SK-N-SH treated with all-trans-retinoic acid at 6 μM for 48 hours (cell line): ENCODE measurements around the gene CFAP251.
"Not testable (repeated sequence)": the region's sequence is repeated elsewhere in the genome, so short reads cannot be mapped to it uniquely, and the experiment has no call there.

ENCODE experiments used
- ATAC-seq: fragments of 200-7000 bp; cut with Tn5 transposase; 3 replicates; pipeline ENCODE4 v1.9.1; 2020; ENCODE audit warnings: mild to moderate bottlenecking, moderate library complexity
- ARNTL ChIP-seq: fragments of 450-650 bp; formaldehyde crosslinking; IDR thresholded peaks from 2 replicates; pipeline ENCODE4 v1.5.0; 2020; ENCODE audit warnings: low read depth, mild to moderate bottlenecking, moderate library complexity, borderline replicate concordance
- BACH2 ChIP-seq: fragments of 250-450 bp; sonication (Bioruptor Pico); IDR thresholded peaks from 2 replicates; pipeline ENCODE4 v1.9.0; 2021; ENCODE audit warnings: mild to moderate bottlenecking, borderline replicate concordance
- CSDC2 ChIP-seq: fragments of 250-450 bp; sonication (Bioruptor Pico); IDR thresholded peaks from 2 replicates; pipeline ENCODE4 v1.5.0; 2020; ENCODE audit warnings: mild to moderate bottlenecking, moderate library complexity
- ISL1 ChIP-seq: fragments of 250-450 bp; sonication (Bioruptor Pico); IDR thresholded peaks from 2 replicates; pipeline ENCODE4 v2.1.2; 2022; ENCODE audit warnings: mild to moderate bottlenecking, moderate library complexity
- OSR1 ChIP-seq: fragments of 250-450 bp; sonication (Bioruptor Pico); IDR thresholded peaks from 2 replicates; pipeline ENCODE4 v1.8.0; 2022; ENCODE audit warnings: moderate library complexity, mild to moderate bottlenecking, inconsistent platforms
- PATZ1 ChIP-seq: fragments of 250-450 bp; sonication (Bioruptor Pico); IDR thresholded peaks from 2 replicates; pipeline ENCODE4 v1.8.0; 2020; ENCODE audit warnings: mild to moderate bottlenecking, moderate library complexity, borderline replicate concordance
- POU6F1 ChIP-seq: fragments of 250-450 bp; sonication (Bioruptor Pico); IDR thresholded peaks from 2 replicates; pipeline ENCODE4 v1.8.0; 2021; ENCODE audit warnings: low read depth, mild to moderate bottlenecking, moderate library complexity, borderline replicate concordance
- PPARA ChIP-seq: fragments of 250-450 bp; sonication (Bioruptor Pico); IDR thresholded peaks from 2 replicates; pipeline ENCODE4 v1.5.0; 2020; ENCODE audit warnings: mild to moderate bottlenecking, borderline replicate concordance
- RARB ChIP-seq: fragments of 250-450 bp; sonication (Bioruptor Pico); IDR thresholded peaks from 2 replicates; pipeline ENCODE4 v1.8.0; 2021; ENCODE audit warnings: mild to moderate bottlenecking, moderate library complexity
- SNAI2 ChIP-seq: fragments of 250-450 bp; sonication (Bioruptor Pico); IDR thresholded peaks from 2 replicates; pipeline ENCODE4 v1.5.0; 2020; ENCODE audit warnings: mild to moderate bottlenecking, moderate library complexity
- TCF4 ChIP-seq: fragments of 250-450 bp; sonication (Bioruptor Pico); IDR thresholded peaks from 2 replicates; pipeline ENCODE4 v1.8.0; 2021; ENCODE audit warnings: mild to moderate bottlenecking, moderate library complexity, borderline replicate concordance
- TOX ChIP-seq: fragments of 250-450 bp; sonication (Bioruptor Pico); IDR thresholded peaks from 2 replicates; pipeline ENCODE4 v1.8.0; 2021; ENCODE audit warnings: mild to moderate bottlenecking, moderate library complexity, borderline replicate concordance
- ZC3H10 ChIP-seq: fragments of 250-450 bp; sonication (Bioruptor Pico); IDR thresholded peaks from 2 replicates; pipeline ENCODE4 v1.5.1; 2021; ENCODE audit warnings: mild to moderate bottlenecking, moderate library complexity
- ZFP30 ChIP-seq: fragments of 450-650 bp; formaldehyde crosslinking; IDR thresholded peaks from 2 replicates; pipeline ENCODE4 v1.5.0; 2022; ENCODE audit warnings: mild to moderate bottlenecking, moderate library complexity
- ZNF565 ChIP-seq: fragments of 450-650 bp; formaldehyde crosslinking; conservative IDR thresholded peaks from 2 replicates; pipeline ENCODE4 v1.5.0; 2020; ENCODE audit warnings: low read depth, mild to moderate bottlenecking, moderate library complexity
- ZNF70 ChIP-seq: fragments of 450-650 bp; formaldehyde crosslinking; IDR thresholded peaks from 2 replicates; pipeline ENCODE4 v1.5.0; 2020; ENCODE audit warnings: mild to moderate bottlenecking, moderate library complexity
- ZNF8 ChIP-seq: fragments of 450-650 bp; formaldehyde crosslinking; IDR thresholded peaks from 2 replicates; pipeline ENCODE4 v1.5.0; 2020; ENCODE audit warnings: mild to moderate bottlenecking, moderate library complexity
- TF ChIP-seq, protein P1 (sequence below): fragments of 250-450 bp; sonication (Bioruptor Pico); IDR thresholded peaks from 2 replicates; pipeline ENCODE4 v1.5.0; 2020; ENCODE audit warnings: mild to moderate bottlenecking, moderate library complexity
- TF ChIP-seq, protein P2 (sequence below): fragments of 250-450 bp; sonication (Bioruptor Pico); IDR thresholded peaks from 2 replicates; pipeline ENCODE4 v1.5.1; 2020; ENCODE audit warnings: low read depth, mild to moderate bottlenecking, moderate library complexity
- TF ChIP-seq, protein P3 (sequence below): fragments of 250-450 bp; sonication (Bioruptor Pico); IDR thresholded peaks from 2 replicates; pipeline ENCODE4 v1.5.1; 2021; ENCODE audit warnings: mild to moderate bottlenecking, moderate library complexity

Gene CFAP251

DNA sequence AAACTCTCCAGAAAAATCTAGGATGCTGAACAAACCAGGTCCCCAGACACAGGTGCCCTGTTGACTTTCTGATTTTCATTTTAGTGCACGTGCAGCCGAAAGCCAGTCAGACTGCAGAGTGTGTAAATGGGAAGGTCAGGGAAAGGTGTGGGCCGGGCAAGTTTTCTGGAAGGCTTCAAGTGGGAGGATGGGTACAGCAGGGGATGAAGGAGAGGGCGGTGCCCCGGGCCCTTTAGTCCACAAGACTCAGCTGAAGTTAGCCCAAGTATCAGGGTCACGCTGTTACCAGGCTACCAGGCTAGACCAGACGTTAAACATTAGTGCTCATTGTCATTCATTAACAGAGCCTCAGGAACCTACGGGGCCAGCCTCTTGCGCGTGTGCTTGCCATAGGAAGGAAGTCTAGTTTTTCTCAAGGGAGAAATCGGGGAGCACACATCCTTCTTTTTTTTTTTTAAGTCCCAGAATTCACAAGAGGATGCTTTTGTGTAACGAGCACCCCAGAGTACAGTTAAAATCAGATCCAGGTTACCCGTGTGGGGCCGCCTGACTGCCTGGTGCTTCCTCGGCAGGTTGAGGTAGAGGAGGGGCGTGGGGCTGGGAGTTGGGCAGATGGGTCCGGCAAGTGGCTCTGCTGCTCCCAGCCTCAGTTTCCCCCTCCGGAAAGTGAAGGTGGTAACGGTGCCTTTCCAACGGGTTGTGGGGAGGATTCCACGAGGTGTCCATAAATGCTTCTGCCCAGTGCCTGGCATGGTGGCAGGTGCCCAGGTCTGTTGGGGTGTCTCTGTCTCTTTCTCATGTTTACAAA lies 122.4 kb downstream of the CFAP251 start:
- no peak for ATAC-seq
- TF ChIP-seq SNAI2 = no peak
- no peak for TF ChIP-seq PPARA (CRISPR knock-in tag)
- TF ChIP-seq OSR1 = no peak
- TF ChIP-seq TCF4 = no peak
- no peak for TF ChIP-seq ARNTL (CRISPR knock-in tag)
- no peak for TF ChIP-seq RARB (CRISPR knock-in tag)
- no peak for TF ChIP-seq ZNF70 (CRISPR knock-in tag)
- no peak for TF ChIP-seq POU6F1 (CRISPR knock-in tag)
- no peak for TF ChIP-seq TOX (CRISPR knock-in tag)
- no peak for TF ChIP-seq CSDC2
- TF ChIP-seq, protein P1, sequence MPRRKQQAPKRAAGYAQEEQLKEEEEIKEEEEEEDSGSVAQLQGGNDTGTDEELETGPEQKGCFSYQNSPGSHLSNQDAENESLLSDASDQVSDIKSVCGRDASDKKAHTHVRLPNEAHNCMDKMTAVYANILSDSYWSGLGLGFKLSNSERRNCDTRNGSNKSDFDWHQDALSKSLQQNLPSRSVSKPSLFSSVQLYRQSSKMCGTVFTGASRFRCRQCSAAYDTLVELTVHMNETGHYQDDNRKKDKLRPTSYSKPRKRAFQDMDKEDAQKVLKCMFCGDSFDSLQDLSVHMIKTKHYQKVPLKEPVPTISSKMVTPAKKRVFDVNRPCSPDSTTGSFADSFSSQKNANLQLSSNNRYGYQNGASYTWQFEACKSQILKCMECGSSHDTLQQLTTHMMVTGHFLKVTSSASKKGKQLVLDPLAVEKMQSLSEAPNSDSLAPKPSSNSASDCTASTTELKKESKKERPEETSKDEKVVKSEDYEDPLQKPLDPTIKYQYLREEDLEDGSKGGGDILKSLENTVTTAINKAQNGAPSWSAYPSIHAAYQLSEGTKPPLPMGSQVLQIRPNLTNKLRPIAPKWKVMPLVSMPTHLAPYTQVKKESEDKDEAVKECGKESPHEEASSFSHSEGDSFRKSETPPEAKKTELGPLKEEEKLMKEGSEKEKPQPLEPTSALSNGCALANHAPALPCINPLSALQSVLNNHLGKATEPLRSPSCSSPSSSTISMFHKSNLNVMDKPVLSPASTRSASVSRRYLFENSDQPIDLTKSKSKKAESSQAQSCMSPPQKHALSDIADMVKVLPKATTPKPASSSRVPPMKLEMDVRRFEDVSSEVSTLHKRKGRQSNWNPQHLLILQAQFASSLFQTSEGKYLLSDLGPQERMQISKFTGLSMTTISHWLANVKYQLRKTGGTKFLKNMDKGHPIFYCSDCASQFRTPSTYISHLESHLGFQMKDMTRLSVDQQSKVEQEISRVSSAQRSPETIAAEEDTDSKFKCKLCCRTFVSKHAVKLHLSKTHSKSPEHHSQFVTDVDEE (CRISPR knock-in tag) = no peak
- no peak for TF ChIP-seq BACH2 (CRISPR knock-in tag)
- TF ChIP-seq, protein P2, sequence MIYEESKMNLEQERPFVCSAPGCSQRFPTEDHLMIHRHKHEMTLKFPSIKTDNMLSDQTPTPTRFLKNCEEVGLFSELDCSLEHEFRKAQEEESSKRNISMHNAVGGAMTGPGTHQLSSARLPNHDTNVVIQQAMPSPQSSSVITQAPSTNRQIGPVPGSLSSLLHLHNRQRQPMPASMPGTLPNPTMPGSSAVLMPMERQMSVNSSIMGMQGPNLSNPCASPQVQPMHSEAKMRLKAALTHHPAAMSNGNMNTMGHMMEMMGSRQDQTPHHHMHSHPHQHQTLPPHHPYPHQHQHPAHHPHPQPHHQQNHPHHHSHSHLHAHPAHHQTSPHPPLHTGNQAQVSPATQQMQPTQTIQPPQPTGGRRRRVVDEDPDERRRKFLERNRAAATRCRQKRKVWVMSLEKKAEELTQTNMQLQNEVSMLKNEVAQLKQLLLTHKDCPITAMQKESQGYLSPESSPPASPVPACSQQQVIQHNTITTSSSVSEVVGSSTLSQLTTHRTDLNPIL (CRISPR knock-in tag) = no peak
- no peak for TF ChIP-seq ZFP30 (CRISPR knock-in tag)
- TF ChIP-seq, protein P3, sequence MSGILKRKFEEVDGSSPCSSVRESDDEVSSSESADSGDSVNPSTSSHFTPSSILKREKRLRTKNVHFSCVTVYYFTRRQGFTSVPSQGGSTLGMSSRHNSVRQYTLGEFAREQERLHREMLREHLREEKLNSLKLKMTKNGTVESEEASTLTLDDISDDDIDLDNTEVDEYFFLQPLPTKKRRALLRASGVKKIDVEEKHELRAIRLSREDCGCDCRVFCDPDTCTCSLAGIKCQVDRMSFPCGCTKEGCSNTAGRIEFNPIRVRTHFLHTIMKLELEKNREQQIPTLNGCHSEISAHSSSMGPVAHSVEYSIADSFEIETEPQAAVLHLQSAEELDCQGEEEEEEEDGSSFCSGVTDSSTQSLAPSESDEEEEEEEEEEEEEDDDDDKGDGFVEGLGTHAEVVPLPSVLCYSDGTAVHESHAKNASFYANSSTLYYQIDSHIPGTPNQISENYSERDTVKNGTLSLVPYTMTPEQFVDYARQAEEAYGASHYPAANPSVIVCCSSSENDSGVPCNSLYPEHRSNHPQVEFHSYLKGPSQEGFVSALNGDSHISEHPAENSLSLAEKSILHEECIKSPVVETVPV (CRISPR knock-in tag) = no peak
- TF ChIP-seq PATZ1 (CRISPR knock-in tag) = no peak
- no peak for TF ChIP-seq ZC3H10 (CRISPR knock-in tag)
- TF ChIP-seq ISL1 (CRISPR knock-in tag) = no peak
- TF ChIP-seq ZNF8 (CRISPR knock-in tag) = no peak
- TF ChIP-seq ZNF565 (CRISPR knock-in tag) = no peak
- TF ChIP-seq, all 23 proteins: peak for 0

DNA sequence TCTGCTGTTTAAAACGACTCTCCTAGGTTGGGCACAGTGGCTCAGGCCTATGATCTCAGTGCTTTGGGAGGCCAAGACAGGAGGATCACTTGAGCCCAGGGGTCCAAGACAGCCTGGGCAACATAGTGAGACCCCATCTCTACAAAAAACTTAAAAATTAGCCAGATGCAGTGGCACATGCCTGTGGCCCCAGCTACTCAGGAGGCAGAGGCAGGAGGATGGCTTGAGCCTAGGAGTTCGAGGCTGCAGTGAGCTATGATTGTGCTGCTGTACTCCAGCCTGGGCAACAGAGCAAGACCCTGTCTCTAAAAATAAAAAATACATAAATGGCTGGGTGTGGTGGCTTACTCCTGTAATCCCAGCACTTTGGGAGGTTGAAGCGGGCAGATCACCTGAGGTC lies 123.1 kb downstream of the CFAP251 start:
- not testable (repeated sequence) for ATAC-seq

DNA sequence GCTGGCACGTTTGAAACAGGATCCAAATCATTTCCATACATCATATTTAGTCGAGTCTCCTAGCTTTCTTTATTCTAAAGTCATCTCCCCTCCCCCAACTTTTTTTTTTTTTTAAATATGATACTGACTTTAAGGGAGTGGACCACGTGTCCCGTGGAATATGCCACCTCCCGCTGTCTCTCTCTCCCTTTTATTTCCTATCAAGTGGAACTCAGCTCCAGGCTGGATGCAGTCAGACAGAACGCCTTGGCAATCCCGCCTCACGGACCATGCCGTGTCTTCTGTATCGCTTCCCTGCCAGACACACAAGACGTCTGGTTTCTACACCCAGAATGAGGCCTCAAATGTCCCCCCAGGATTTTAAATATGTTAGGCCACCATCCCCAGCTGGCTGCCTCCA lies 124.5 kb downstream of the CFAP251 start:
- no peak for ATAC-seq

More for the DNA sequence above, 124.5 kb downstream of the CFAP251 start:
- TF ChIP-seq POU6F1 (CRISPR knock-in tag) (no peak), ZNF565 (CRISPR knock-in tag) (no peak), ZNF70 (CRISPR knock-in tag) (no peak), ARNTL (CRISPR knock-in tag) (no peak)
- TF ChIP-seq, protein P2 (CRISPR knock-in tag) = no peak
